HG03457 (cell line): ENCODE measurements around the gene UBE2QL1.

Source experiments
- ATAC-seq: cut with Tn5 transposase; IDR thresholded peaks from one replicate; pipeline ENCODE4 v1.9.1; 2021; ENCODE audit warnings: moderate number of reproducible peaks; ENCODE audit not compliant: unreplicated experiment

Gene UBE2QL1

DNA sequence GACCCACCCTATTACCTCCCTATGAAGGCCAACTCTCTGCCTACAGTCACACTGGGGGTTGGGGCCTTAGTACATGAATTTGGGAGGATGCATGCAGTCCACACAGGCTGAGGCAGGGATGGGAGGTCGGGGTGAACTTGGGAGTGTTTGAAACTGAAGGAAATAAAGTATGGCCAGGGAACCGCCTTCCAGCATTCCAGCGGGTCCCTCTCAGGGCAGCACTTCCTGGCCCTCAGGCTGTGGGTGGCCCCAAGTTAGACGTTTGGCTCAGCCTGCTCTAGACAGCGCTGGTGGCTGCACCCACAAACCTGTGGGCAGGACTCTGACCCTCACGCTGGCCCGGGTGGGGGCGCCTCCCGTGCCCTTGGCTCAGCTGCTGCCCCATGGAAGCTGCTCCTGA lies 74.3 kb downstream of the UBE2QL1 start:
- no peak for ATAC-seq

DNA sequence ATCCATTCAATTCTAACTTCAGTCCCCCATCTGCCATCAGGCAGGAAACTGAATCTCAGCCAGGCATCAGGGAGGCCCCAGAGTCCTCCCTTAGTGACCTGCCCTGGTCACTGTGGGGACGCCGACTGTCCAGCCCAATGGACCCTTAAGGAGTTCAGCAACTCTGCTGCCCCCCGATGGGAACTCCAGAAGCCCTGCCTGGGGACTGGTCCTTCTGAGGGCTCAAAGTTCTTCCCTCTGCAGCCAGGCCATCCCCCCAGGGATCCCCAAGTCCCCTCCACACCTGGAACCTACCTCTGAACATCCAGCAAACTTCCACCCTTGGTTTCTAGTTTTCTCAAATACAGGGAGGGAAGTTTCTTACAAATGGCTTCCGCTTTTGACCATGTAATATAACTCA lies 76.8 kb downstream of the UBE2QL1 start:
- ATAC-seq: no peak

DNA sequence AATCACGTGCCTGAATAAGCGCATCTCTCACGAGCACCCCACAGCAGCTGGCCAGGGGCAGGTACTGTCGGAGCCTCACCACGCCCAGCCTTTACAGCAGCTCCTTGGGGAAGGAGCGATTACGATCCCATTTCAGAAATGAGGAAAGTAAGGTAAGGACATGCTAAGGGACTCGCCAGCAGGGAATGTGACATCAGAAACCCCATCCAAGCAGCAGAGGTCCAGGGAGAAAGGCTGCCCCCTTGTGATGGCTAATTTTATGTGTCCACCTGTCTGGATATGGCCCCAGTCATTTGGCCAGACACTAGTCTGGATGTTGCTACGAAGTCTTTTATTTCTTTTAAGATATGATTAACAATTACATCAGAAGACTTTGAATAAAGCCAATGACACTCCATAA lies 77.3 kb downstream of the UBE2QL1 start:
- no peak for ATAC-seq

DNA sequence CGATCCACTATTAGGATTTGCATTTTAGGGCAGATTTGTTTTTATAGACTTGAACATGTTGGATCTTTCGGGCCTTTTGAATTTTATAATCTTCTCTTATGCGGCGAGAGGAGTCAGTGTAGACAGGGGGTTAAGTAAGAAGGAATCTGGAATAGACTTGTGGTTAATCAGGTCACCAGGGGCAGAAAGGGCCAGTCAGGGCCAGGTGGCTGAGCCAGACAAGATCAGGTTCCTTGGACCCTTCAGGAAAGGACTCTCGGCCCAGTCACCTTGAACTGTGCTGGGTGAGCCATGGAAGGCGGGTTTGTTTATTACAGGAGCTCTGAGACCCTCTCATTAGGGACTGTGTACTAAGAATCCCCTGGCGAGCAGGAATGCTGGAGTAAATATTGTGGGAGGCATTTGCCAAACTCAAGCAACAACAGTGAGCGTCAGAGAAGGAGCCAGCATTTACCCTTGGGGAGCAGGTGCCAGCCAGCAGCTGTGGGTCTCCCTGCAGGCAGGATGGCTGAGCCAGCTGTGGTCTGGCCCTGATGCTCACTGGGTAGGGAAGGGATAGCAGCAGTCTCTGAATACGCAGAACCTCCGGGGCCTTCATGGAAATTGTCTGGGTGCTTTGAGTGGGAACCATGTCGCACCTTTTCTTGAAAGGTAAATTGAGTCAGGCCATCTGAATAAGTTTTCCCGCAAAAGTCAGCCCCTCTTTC lies 79.2 kb downstream of the UBE2QL1 start:
- ATAC-seq: no peak

DNA sequence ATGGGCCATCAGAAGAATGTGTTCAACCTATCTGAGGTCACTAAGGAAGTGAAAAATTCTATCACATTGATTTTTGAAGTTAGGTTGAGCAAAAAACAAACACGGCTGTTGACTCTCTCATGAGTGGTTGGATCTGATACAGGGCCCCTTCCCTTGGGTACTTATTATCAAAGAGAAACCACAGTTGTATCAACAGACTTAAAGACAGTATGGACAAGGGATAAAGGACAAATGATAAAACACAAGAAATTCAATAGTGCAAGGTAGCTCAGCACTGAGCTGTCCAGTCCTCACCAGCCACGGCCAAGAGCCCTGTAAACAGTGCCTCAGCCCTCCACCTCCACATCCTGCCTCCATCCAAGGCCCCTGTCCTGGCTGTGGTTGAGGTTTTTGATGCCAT lies 86.9 kb downstream of the UBE2QL1 start:
- ATAC-seq: no peak

DNA sequence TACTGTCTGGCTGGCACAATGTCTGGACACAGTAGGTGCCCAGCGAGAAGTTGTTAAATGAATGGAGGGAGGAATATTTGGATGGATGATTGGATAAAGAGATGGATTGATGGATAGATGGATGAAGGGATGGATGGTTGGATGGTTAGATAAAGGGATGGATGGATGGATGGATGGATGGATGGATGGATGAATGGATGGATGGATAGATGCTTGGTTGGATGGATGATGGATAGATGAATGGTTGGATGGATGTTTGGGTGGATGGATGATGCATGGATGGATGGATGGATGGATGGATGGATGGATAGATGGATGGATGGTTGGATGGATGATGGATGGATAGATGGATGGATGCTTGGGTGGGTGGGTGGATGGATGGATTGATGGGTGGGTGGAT lies 90.4 kb downstream of the UBE2QL1 start:
- ATAC-seq: no peak

DNA sequence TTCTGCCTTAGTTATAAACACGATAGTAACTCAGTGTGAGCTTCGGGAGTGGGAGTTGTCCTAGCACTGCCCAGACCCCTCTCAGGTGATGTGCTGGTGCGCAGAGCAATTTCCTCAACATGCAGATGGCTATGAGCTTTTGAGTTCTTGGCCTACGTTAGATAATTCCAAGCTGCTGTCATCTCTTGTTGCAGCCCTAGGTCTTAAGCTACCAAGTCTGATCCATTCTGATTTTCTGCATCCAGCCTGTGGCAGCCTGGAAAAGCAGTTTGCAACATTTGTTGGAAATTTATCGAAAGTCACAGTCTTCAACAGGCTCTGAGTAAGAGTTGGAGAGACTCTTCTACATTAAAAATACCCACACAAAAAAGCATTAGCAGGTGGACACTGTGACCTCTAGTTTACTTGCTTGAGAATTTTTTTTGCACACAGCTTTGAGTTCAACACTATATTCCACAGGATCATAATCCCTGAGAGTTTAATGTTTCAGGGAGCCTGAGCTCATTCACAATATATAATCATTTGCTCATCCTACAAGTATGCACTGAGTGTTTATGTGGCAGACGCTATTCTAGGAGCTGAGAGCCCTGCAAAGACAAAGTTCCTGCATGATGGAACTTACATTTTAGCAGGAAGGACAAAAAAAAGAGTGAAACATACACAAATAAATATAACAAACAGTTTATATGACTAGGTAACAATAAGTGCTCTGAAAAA lies 91.6 kb downstream of the UBE2QL1 start:
- no peak for ATAC-seq

DNA sequence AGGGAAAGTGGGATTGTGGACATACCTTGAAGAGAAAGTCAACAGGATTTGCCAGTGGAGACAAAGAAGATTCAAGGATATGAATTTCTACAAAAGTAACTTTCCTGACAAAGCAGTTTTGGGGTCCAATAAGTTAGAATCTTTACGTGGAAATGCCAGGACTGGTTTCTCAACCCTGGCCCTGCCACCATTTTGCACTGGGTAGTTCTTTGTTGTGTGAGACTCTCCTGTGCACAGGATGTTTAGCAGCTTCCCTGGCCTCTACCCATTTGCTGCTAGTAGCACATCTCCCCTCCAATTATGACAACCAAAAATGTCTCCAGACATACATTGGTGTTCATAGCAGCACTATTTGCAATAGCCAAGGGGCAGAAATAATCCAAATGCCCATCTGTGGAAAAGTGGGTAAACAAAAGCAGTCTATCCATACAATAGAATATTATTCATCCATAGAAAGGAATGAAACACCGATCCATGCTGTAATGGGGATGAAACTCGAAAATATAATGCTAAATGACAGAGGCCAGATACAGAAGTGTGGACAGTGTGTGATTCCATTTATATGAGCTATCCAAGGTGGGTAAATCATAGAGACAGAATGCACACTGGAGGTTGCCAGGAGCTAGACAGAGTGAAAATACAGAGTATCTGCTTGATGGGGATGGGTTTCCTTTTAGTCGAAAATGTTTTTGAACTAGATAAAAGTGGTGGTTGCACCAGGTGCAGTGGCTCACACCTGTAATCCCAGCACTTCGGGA lies 92.8 kb downstream of the UBE2QL1 start:
- no peak for ATAC-seq

DNA sequence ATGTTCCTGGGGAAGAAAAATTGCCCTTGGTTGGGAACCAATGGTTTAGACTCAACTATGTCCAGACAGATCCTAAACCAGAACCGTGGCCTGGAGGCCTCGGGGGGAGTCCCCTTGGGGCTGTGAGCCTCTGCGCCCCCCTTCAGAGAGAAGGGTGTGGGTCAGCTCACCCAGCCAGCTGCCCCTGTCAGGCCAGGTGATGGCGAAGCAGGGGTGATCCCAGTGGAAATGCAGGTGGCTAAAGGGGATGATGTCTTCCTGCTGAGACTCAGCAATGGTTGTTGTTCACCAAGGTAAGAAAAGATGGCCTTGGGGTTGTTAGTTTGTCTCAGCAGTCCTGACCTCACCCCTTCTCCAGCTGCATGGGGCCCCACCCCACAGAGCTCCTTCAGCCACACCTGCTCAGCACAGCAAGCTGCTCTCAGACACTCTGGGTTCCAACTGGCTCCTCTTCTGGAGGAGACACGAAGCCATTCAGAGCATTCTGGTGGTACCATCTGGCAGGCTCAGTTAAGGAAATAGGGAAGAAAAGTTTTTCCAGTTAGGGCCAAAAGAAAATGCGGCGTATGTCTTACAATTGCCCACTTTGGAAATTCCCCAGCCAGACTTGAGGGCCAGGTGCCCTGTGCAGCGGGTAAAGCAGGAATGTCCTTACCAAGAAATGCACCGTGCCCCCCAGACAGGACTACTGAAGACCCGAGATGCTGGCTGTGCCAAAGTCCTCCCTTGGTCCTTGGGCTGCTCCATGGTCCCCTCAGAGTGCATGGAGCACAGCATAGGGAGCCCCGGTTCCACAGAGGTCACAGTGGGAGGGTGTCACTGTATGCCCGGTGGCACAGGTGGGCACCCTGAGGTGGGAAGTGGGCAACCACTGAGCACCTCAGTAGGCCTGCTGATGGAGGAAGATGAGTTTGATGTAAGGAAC lies 94.0 kb downstream of the UBE2QL1 start:
- no peak for ATAC-seq

DNA sequence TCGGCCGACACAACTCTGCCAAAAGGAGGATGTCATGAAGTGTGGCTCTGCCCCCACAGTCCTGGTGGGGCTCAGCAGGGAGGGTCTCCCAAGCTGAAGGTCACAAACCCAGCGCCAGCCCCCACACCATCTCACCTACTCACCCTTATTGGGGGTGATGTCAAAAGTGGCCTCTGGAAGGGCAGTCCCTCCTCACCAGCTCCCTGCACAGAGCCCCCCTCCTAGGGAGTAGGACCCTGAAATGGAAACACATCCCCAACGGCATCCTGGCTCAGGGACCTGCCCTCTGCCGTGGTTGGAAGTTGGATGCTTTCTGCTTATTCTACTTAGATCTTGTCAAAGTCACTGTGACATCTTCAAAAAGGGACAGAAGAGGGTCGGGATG lies 94.7 kb downstream of the UBE2QL1 start:
- no peak for ATAC-seq

DNA sequence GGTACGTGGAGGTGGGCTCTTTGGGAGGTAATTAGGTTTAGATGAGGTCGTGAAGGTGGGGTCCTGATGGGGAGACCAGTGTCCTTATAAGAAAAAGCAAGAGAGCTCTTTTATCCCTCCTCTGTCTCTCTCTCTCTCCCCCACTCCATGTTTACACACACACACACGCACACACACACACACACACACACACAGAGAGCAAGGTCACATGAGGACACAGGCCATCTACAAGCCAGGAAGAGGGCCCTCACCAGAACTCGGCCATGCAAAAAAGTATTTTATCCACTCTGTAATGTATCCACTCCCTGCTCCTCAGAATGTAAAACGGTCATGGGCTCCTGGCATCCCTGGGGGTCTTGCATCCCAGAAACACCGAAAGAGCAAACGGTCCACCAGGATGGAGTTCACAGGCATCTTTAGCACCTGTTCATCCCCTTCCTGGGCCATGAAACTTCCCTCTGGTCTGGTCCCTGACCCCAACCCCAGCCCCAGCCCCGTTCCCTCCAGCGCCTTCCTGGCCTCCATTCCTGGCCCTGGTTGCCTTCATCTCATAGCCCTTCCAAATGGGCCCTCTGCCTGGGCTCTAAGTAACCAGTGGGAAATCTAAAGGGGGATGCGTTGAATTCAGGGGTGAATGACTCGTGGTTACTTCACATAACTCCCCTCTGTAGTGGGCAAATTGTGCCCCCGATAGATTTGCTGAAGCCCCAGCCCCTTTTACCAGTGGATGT lies 95.3 kb downstream of the UBE2QL1 start:
- no peak for ATAC-seq
